Stimulated activated naive CD4-positive, alpha-beta T cell treated with Interleukin-2 at 50 U/mL for 16 hours (primary cell): Measurements from ENCODE around the gene UCK2.

Source experiments
- DNase-seq: peaks from one replicate; lab custom pipeline; 2025; lab: John Stamatoyannopoulos, UW

UCK2 gene

DNA sequence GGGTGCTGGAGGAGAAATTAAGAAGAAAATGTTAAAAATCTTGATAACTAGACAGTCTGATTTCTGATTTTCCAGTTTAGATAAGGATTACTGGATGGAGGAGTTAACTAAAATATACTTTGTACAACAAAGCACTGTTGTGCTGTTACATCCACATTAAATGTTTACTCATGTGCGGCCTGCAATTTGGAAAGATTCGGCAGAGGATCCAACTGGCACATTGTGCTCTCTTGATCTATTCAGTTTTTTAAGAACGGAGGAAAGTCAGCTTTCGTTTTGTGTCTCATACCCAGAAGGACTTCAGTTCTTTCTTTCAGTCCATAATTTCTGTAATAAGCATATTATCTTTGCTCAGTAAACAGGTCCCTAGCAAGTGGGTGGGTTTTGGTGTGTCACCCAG lies 52.5 kb downstream of the UCK2 start:
- no peak for DNase-seq

GRCh38 chr1:165880993-165881392 lies 53.6 kb downstream of the UCK2 start:
- DNase-seq: no peak

DNA sequence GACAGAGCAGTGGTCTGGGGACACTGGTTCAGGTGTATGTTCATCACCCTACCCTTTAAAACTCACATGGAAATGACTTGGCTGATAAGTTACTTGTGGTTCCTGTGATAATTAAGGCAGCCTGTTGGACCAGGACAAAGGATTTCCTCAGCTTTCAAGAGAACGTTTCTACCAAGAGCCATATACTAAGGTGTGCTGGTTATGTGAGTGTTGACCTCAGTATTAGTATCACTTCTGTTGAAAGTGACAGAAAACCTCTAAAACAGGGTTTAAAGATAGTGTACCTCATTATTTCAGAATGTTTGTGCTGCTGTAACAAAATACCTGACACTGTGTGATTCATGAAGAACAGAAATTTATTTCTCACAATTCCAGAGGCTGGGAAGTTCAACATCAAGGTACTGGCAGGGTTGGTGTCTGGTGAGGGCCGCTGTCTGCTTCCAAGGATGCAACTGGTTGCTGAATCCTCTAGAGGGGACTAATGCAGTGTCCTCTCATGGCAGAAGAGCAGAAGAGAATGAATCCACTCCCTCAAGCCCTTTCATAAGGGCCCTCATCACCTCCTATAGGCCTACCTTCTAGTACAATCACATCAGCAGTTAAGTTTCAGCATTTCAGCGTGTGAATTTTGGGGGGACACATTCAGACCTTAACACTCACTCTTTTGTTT lies 54.9 kb downstream of the UCK2 start:
- DNase-seq: no peak

DNA sequence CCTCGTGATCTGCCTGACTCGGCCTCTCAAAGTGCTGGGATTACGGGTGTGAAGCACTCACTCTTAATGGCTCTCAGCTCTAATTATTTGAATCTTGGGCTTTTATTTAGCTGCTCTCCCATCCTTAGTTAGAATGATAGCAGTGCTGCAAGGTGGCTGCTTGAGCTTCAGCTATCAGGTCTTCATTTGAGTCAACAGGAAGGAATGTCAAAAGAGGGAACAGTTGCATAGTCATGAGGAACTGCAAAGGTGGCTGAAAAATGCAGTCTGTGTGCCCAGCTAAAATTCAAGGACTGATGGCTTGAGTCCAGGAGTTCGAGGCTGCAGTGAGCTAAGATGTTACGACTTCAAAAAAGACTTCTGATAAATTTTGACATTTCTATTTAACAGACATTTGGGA lies 55.6 kb downstream of the UCK2 start:
- no peak for DNase-seq

DNA sequence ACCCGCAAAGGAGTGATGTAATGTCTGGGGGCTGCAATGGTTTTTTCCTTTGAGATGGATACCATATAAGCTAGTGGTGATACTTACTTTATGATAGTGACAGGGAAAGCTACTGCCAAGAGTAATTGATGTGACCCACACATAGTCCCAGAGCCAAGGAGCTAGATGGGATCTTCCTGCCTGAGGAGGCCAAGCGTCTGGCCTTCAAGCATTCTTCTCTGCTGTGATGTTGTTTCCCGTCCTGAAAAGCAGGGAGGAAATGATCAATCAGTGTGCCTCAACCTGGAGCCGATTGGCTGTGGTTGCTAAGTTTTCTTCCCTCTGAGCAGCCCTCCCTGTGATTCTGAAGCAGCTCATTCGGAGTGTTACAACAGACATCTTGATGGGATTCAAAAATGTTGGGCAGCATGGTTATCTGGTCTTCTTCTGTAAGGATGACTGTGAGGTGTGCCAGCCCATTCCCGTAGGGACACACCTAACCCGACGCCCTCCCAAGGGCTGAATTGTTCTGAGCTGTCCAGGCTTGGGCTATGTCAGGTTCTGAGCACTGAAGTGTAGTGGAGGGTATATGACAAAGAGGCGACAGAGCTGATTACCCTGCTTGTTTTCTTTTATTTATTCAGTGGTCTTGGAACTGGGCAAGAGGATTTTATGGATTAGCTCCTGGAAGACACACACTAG lies 56.7 kb downstream of the UCK2 start:
- no peak for DNase-seq

DNA sequence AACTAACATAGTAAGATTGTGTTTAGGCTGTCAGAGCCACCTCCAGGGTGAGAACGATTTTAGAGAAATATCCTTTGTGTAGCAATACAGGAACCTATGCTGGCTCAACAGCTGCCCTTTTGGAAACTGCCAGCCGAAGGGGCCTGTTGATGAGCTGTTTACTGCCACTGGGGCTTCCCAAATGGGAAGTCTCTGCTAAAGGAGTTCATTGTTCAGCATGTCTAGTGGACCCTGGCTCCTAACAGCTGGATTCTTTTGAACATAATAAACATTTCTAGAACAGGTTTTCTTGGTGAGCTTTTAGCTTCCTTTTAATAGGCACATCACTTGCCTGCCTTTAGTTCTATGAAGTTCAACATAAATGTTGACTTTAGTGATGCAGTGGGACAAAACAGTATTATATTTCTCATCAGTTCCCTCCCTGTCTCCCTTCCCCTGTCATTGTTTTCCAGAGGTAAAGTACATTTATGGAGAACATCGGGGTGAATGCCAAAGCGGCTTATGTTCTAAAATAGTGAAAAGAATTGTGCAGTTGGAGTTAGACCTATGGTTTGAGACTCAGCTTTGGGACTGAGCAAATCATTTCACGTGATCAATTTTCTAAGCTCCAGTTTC lies 57.4 kb downstream of the UCK2 start:
- no peak for DNase-seq

DNA sequence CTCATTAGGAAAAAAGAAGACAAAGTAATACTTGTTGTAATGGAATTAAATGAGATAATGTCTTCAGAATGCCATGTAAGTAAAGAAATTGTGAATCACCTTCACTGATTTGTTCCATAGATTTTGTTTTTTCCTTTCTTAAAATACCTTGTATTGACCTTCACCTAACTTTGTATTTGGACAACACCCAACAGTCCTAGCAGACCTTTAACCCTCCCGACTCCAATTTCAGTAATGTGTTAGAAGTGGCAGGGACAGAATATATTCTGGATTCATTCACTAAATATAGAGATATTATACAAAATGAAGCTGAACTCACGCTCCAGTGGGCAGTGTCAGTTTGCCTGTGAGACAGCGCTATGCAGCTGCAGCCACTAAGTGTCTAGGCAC lies 57.9 kb downstream of the UCK2 start:
- DNase-seq: no peak

GRCh38 chr1:165886193-165886592 lies 58.8 kb downstream of the UCK2 start:
- DNase-seq: no peak

DNA sequence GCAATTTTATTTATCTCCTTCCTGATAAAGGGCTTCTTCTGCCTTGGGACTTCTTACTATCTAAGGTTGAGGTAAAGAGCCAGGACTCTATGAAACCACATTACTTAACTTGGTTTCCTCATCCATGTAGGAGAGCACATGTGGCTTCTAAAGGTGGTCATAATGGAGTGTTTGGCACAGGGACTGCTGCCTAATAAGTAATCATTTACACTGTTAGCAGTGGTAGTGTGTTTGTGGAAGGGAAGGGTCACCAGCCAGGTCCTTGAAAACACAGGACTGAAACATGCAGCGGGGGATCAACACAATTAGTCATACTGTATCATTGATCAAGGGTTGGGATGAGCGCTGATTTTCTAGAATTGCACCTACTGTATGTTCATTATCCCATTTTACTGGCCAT lies 59.6 kb downstream of the UCK2 start:
- DNase-seq: no peak

- DNase-seq: no peak
Observed at GRCh38 chr1:165887877-165888551, 60.6 kb downstream of the UCK2 start.

DNA sequence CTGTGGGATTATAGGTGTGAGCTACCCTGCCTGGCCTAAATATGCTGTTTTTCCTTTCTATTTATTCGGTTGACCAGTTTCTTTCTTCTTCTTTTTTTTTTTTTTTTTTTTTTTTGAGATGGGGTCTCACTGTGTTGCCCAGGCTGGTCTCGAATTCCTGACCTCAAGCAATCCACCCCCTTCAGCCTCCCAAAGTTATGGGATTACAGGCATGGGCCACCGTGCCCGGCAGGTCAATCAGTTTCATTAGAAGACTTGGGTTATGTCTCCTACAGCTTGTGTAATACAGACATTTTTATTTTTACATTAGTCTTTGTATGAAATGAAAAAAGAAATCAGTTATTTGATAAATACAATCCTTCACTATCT lies 61.1 kb downstream of the UCK2 start:
- no peak for DNase-seq

DNA sequence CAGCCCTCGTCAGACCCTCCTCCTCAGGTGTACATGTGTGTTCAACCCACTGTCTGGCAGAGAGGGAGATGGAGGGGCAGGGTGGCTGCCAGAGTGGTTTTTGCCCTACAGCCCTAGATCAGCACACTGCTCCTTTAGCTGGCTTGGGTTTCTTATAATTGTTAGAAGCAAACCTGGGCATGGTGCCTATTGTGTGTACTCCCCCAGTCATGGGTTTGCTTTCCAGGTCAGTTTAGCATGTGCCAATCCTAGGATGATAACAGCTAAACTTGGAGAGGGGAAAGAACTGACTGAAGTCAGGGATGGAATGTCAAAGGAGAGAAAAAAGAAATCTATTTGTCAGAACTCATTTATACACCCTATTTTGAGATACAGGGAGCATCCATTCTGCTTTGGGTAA lies 63.3 kb downstream of the UCK2 start:
- no peak for DNase-seq

DNA sequence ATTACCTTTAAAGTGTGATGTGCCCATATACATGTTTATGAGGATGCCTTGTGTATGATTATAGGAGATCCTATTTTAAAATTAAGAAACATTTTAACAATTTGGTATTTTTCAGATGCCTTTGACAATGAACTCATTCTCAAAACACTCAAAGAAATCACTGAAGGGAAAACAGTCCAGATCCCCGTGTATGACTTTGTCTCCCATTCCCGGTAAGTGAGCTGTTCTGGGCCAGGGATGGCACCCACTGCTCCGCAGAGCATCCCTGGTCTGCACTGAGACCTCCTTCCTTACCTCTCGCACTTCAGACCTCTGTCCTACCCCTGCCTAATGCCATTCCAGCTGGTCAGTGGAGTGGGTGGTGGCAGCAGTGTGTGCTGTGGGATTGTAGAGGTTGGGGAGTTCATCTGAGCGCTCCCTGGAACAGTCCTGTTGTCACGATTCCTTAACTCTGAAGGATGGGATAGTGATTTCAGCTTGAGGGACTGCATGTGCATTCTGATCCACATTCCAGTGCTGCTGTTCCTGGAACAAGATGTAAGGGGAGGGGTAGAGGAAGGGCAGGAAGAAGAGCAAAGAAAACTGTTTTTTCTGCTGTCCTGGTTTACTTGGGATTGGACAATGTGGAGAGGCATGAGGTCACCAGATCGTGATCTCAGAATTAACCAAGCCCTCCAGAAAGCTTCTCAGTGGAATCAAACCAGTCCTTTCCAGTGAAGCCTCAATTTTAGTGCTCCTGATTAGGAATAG lies 63.9 kb downstream of the UCK2 start:
- DNase-seq: no peak

DNA sequence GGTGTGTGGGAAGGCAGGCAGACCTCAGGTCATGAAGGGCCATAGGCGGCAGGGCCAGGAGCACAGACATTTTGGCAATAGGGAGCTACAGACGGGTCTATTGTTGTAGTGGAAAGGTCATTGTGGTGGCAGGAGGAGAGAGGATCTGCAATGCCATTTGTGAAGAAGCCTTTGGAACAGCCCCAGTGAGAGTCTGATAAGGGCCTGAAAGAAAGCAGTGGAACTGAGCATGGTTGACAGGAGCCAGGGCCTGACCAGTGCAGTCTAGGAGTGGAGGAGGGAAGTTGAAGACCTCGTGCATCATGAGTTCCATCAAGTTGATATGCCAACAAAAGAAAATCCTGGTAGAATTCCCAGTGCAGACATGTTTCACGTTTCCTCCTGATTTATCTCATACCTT lies 65.5 kb downstream of the UCK2 start:
- no peak for DNase-seq

DNA sequence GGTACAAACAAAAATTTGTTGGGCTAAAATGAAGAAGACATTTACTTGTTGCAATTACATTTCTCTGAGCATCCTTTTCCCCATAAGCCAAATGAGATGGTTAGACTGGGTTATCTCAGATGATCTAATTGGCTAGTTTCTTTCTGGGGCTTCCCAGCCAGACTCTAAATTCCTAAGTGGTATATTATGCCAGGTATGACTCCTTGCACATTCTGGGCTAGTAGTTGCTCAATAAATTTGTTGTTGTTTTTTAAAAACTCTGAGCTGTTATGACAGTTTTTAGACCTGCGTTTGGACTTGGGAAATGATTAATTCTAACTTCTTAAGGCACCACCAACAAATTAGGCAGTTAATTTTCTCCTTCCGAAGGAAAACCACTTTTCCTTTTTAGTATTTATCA lies 66.1 kb downstream of the UCK2 start:
- no peak for DNase-seq

GRCh38 chr1:165894591-165894990 lies 67.2 kb downstream of the UCK2 start:
- no peak for DNase-seq

DNA sequence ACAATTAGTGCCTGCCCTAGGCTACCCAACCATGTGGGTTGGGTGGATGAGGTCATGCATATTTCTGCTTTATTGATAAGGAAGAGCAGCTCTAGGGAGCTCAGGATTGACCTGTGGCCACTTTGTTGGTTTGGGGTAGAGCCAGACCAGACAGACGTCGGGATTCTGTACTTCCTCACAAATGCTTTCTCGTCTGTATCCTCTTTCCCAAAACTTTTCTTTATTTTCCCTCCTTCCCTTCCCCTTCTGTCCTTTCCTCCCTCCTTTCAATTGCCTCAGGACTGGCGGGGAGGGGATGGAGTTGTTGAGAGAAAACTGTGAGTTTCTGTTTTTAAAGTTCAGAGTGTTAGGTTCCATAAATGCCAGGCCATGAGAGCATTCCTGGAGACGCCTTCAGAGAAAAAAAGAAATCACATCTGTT lies 68.0 kb downstream of the UCK2 start:
- DNase-seq: no peak

GRCh38 chr1:165896277-165896676 lies 68.9 kb downstream of the UCK2 start:
- no peak for DNase-seq

DNA sequence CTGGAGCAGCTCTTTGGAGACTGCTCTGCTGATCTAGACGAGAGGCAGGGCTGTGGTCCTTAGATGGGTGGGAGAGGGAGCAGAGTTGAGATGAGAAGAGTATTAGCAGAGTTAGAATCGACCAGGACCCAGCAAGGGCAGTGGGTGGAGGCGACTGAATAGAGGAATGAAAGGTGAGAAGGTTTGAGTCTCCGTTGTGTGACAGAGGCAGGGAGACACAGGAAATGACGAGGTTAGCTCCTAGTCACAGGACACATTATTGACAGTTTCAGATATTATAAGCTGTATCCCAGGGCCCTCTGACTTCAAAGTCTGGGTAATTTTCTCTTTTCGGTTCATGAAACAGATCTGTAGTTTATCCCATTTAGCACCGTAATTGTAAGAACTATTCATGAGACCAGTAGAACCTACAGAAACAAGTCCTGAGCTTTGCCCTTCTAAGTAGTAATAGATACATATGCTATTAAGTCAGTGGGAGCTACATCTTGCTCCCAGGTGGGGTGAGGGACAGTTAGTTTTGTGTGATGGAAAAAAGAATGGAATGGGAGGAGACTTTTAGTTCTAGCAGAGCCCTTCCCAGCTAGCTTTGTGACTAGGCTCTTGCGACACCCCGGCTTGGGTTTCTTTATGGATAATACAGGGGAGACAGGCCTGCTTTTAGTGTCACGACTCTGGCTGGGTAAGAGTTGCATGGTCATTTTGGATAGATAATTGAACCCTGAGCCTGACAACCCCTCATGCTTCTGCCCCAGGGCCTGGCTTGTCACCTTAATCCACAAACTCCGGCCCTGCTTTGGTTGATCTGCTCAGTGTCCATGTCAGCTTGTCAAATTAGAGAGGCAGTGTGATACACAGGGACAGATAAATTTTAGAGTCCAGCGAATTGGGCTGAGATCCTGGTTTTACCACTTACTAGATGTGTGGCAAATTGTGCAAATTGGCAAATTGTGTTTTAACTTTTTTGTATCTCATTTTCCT lies 70.2 kb downstream of the UCK2 start:
- DNase-seq: no peak

- no peak for DNase-seq
Observed at GRCh38 chr1:165898837-165899236, 71.4 kb downstream of the UCK2 start.

DNA sequence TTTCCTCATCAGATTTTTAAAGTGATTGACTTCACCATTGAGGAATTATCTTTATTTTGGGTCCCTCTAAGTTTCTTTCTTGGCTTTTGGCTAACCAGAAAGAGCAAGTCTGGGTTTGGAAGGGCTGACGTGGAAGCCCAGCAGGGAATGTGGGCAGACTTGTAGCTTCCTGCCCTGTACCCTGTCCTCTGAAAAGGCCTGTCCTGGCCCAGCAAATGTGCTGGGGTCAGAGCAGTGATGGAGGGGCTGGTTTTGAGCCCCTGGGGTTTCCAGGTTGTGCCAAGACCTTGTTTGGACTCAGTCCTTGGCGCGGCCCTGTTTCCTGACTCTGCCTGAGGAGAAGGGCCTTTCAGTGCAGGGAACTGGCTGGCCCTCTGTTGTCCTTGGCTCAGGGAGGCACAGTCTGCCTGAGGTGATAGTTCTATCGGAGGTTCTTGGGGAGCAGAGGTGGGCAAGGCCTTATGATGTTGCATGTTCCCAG lies 72.1 kb downstream of the UCK2 start:
- no peak for DNase-seq
